HG03025 (cell line): Measurements from ENCODE around the gene CERK.

Experiments used
- ATAC-seq: cut with Tn5 transposase; IDR thresholded peaks from one replicate; pipeline ENCODE4 v1.9.1; 2021; ENCODE audit warnings: mild to moderate bottlenecking, moderate library complexity; ENCODE audit not compliant: unreplicated experiment, low FRiP score

CERK gene

DNA sequence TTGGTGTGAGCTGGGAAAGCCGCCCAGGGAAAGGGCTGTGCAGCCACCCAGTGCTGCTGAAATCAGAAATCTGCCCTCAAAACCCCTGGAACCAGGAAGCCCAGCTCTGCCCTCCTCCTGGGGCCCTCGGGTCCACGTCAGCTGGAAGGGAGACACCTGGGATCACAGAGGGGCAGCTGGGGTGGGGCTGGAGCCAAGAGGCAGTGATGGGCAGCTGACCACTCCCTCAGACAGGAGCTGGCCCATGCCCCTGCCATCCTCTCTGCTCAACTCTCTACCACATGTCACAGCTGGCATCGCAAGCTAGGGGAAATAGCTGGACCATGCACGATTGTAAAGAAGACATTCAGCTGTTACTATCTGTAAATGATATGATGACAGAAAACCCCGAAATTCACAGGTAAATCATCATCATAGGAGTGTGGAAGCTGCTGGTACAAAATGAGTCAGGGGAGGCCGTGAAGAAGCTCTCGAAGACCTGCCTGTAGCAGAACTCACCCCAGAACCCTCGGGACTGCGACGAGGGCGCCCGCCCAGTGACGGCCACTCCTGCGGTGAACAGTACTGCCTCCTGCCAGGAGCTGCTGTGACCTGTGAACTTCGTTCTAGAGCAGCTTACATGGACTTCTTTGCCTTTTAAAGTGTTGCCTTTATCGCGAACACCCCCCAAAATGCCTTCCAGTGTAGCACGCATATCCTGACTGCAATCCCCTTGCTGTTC is 55.9 kb downstream of the CERK start:
- ATAC-seq, result no peak

DNA sequence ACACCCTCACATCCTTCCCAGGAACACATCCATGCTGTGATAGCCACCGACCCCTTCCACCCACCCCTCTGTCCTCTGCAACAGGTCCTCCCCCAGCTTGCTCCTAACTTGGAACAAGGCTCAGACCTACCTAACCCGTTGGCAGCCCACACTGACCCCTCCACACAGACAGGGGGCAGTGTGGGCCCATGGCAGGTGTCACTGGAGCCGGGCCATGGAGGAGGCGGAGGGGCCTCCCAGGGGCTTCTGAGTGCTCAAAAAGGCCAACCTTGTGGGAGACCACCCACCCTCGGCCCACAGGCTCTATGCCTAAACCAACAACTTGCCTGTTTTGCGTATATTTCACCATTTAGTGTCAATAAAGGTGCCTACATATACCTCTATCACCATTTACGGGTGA is 57.0 kb downstream of the CERK start:
- no peak for ATAC-seq

DNA sequence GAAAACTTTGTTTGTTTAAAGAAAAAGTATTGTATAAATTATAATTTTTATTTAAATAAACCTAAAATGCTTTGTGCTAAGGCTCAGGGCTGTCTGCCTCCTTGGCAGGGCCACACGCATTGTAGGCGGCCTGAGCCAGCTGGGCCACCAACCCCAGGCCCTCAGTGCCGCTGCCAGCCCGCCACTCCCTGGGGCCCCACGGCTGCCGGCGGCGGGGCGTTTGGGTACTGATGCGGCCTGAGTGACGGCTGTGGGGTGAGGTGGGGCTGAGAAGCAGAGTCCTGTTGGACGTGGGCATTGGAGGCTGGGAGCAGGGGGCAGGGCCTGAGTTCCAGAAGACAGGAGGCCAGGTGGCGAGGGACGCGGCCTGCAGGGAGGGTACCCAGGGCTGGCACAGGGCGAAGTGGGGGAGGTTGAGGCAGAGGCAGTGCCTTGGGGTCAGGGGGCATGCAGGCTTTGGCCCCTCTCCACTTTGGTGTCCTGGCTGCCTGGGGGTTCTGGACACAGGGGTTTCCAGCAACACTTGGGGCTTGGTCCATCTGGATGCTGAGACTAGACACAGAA is 58.3 kb downstream of the CERK start:
- ATAC-seq, result no peak

- ATAC-seq, result no peak
Measured at GRCh38 chr22:46678785-46679700, 59.0 kb downstream of the CERK start.

GRCh38 chr22:46678003-46678657 is 59.9 kb downstream of the CERK start:
- ATAC-seq, result no peak

DNA sequence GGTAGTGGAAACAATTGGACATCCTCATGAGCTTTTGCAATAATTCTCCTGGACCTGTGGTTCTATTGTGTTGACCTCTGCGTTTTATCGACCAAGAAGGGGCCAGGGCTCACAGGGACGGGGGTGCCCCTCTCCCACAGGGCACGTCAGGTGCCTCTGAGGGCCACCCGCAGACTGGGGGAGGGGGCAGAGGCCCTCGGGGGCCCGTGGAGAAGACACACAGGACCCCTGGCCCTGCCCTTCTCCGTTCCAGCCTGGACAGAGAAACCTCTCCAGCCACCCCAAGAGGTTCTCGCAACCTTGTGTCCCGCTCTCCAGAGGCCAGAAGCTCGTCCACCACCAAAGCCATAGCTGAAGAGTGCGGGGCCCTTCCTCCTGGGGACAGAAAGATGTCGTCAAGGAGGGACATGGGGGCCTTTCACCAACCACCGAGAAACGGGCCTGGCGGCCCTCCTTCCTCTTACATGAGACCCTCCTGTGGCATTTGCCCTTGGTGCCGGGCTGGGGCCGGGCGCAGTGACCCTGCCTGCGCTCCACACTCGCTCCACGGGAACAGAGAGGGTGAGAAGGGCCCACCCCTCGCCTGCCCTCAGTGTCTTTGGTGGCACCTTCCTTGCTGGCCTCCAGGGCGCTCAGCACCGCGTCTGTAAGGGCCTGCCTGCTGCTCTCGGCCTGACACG is 60.6 kb downstream of the CERK start:
- no peak for ATAC-seq

DNA sequence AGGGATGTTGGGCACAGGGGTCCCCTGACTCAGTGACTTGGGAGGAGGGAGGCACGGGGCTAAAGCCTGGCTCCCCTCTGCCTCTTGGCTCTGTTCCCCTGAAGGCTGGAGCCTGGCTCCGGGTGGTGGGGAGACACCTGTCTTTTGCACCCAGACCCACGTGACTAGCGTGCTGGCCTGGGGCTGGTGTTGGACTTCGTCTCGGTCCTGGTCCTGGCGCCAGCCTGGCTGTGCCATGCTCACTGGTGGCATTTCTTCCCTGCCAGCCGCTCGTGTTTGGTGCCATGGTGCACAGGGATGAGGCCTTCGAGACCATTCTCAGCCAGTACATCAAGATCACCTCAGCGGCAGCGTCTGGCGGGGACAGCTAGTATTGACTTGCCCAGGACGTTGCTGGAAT is 61.2 kb downstream of the CERK start:
- ATAC-seq, result no peak

DNA sequence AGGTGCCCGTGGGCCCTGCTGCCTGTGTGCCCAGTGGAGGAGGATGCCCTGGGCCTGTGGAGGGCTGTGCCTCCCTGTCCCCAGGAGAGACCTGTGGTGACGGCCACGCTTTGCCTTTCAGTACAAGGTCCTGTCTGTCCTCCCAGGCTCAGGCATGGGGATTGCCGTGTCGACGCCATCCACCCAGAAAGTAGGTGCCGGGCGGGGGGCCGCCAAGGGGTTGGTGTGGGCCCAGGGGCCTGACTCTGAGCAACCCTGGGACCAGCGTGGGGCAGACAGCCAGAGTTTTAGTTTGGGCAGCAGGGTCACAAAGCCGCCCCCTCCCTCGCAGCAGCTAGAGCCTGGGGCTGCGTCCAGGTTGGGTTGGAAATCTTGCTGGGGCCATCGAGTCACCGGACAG is 61.6 kb downstream of the CERK start:
- ATAC-seq, result no peak

- ATAC-seq, result no peak
Measured at GRCh38 chr22:46675938-46676337, 62.1 kb downstream of the CERK start.

DNA sequence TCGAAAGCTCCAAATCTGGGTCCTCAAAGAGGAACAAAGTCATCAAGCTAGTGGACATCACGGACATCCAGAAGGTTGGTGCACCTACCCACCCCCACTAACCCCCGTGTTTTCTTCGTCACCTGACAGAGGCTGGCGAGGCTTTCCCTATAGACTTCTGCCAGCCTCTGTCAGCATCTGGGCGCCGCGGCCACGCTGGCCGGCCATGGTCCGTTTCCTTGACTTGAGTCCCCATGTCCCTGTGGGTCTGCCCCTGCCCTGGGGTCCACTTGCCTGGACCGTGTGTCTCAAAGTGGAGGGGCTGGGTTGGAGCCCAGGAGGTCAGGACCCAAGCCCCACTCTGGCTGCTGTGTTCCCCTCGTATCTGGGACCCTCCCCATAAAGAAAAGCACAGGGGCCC is 62.6 kb downstream of the CERK start:
- no peak for ATAC-seq

DNA sequence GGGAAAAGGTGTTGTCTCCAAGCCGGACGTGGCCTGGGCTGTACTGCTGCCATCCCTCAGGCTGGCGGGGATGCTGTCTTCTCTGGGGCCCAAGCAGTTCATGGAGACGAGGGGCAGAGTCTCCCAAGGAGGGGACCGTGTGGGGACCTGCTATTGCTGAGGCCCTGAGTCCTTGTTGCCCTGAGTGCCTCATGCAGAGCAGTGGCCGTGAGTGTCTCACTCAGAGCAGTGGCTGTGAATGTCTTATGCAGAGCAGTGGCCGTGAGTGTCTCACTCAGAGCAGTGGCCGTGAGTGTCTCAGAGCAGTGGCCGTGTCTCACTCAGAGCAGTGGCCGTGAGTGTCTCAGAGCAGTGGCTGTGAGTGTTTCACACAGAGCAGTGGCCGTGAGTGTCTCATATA is 63.1 kb downstream of the CERK start:
- ATAC-seq, result no peak

- no peak for ATAC-seq
Measured at GRCh38 chr22:46674367-46674781, 63.7 kb downstream of the CERK start.

DNA sequence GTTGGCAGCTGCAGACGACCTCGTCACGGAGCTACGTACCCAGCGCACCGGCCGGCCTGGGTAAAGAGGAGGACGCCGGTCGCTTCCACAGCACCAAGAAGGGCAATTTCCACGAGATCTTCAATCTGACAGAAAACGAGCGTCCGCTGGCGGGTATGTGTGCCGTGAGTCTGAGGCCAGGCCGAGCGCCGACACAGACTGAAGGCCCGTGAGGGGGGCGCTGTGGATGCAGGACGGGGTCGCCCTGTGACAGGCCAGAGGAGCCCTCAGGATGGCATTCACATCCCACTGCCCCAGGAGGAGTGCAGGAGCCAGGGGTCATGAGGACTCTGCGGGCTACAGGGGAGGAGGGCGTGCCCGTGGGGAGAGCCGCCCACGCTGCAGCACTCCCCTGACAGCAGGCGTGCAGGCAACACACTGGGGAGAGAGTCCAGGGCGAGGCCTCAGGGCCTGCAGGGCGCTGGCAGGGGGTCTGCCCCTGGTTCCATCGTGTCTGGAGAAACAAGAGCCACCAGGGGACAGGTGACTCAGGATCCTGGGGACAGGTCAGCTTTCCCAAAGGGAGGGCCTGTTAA is 64.3 kb downstream of the CERK start:
- ATAC-seq, result no peak

GRCh38 chr22:46673205-46673604 is 64.8 kb downstream of the CERK start:
- ATAC-seq, result no peak

- ATAC-seq, result no peak
Measured at GRCh38 chr22:46672731-46673130, 65.3 kb downstream of the CERK start.

DNA sequence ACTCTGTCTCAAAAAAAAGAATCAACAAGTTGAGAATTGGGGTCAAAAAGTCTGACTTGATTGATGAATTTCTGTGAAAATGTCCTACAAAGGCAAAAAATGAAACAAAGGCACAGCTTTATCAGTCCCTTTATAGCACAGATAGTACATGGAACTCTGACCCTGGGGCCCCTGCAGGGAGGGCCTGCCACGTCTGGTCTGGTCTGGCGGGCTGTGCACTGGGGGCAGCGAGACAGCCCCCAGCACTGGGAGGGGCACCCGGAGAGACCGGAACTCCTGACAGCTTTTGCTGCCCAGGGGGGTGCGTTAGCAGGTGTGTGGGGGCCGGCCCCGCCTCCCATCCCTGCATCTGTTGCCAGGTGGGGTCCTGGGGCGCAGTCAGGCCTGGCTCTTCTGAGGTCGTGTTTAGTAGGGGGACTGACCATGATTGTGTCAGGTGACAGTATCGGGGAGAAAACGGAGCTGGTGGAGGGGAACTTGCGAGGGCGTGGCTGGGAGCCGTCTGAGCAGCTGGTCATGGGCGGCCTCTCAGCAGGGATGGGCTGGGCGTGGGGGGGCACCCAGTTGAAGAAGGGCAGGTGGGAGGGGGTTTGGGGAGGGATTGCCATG is 66.1 kb downstream of the CERK start:
- no peak for ATAC-seq

- no peak for ATAC-seq
Measured at GRCh38 chr22:46669201-46669600, 68.9 kb downstream of the CERK start.

GRCh38 chr22:46668116-46668515 is 69.9 kb downstream of the CERK start:
- no peak for ATAC-seq

GRCh38 chr22:46667245-46667623 is 70.8 kb downstream of the CERK start:
- ATAC-seq, result no peak
